B cell (primary cell): ENCODE results near the gene CERS1. TPM values are rescaled to one million over a fixed set of nuclear protein-coding genes. Genes with fewer than 3 reads are reported as not detected.
A peak's percentile ranks its signal among the peaks of the same experiment; 100 is the strongest.

Source experiments
- ATAC-seq: fragments of 200-7000 bp; cut with Tn5 transposase; one replicate; pipeline ENCODE4 v1.10.0; 2021; ENCODE audit warnings: low read depth, mild to moderate bottlenecking, moderate number of reproducible peaks, moderate library complexity
- CTCF ChIA-PET: fragments of 350-600 bp; sonication (Branson Sonifier 250); formaldehyde crosslinking; loops from one replicate; lab custom pipeline; 2021; ENCODE audit warnings: antibody characterized with exemption, inconsistent platforms; lab: Charles Lee
- POLR2A ChIA-PET: fragments of 350-600 bp; sonication (Branson Sonifier 250); formaldehyde crosslinking; loops from one replicate; lab custom pipeline; 2021; ENCODE audit warnings: antibody characterized with exemption; lab: Charles Lee
- DNase-seq: peaks from one replicate; pipeline ENCODE4 v3.0.0; 2013
- H2AFZ ChIP-seq: 2 replicates; pipeline ENCODE4 v1.6.1; 2012; ENCODE audit warnings: mild to moderate bottlenecking, low read depth, low read length; ENCODE audit not compliant: insufficient read depth, poor library complexity, severe bottlenecking
- H3K27ac ChIP-seq, 2 donors: 1 replicate in 1 of 2; 2 replicates in 1 of 2; pipeline ENCODE4 v1.5.1; 2012 to 2013; ENCODE audit warnings: low read length in 2 of 2, mild to moderate bottlenecking in 2 of 2, moderate library complexity in 1 of 2
- H3K27me3 ChIP-seq, 4 experiments: fragments of 200-600 bp in 1 of 4; sonication (generic) in 1 of 4; replicated peaks in 1 of 4; 1 replicate in 2 of 4; 2 replicates in 2 of 4; pipeline versions ENCODE4 v1.6.1 to v1.7.0; 2013 to 2016; ENCODE audit warnings: low read length in 3 of 4, mild to moderate bottlenecking in 2 of 4, mixed read lengths in 1 of 4, moderate library complexity in 1 of 4; ENCODE audit not compliant: insufficient read depth in 4 of 4, control insufficient read depth in 3 of 4; ENCODE audit errors: control extremely low read depth in 1 of 4
- H3K36me3 ChIP-seq, 2 experiments: replicated peaks in 1 of 2; 1 replicate in 1 of 2; 2 replicates in 1 of 2; pipeline versions ENCODE4 v1.6.1 to v1.7.1; 2013; ENCODE audit warnings: low read length in 1 of 2; ENCODE audit not compliant: insufficient read depth in 2 of 2, control insufficient read depth in 1 of 2; ENCODE audit errors: control extremely low read depth in 1 of 2, extremely low read depth in 1 of 2
- H3K4me1 ChIP-seq, 2 donors: fragments of 200-600 bp in 1 of 2; sonication (generic) in 1 of 2; 1 replicate in 1 of 2; 2 replicates in 1 of 2; pipeline versions ENCODE4 v1.5.1 to v1.6.1; 2013 to 2017; ENCODE audit warnings: low read length in 2 of 2; ENCODE audit not compliant: control insufficient read depth in 2 of 2, insufficient read depth in 2 of 2
- H3K4me2 ChIP-seq: replicated peaks from 2 replicates; pipeline ENCODE3; 2012; ENCODE audit warnings: mild to moderate bottlenecking, low read depth, low read length; ENCODE audit not compliant: poor library complexity, severe bottlenecking
- H3K4me3 ChIP-seq, 5 experiments: fragments of 200-600 bp in 1 of 5; sonication (generic) in 1 of 5; 1 replicate in 3 of 5; 2 replicates in 2 of 5; pipeline versions ENCODE4 v1.5.1 to v1.7.0; 2011 to 2016; ENCODE audit warnings: low read length in 4 of 5, mild to moderate bottlenecking in 4 of 5, low read depth in 2 of 5, control low read depth in 1 of 5, moderate library complexity in 1 of 5; ENCODE audit not compliant: insufficient read depth in 1 of 5; ENCODE audit errors: control extremely low read depth in 1 of 5, extremely low read depth in 1 of 5
- H3K79me2 ChIP-seq: fragments of 200-600 bp; sonication (generic); one replicate; pipeline ENCODE4 v1.6.0; 2016; ENCODE audit warnings: low read length; ENCODE audit not compliant: control insufficient read depth, insufficient read depth
- H3K9ac ChIP-seq: fragments of 200-600 bp; sonication (generic); 2 replicates; pipeline ENCODE4 v1.6.1; 2017; ENCODE audit warnings: mild to moderate bottlenecking, low read length, moderate library complexity
- H3K9me3 ChIP-seq, 3 donors: one replicate each; pipeline versions ENCODE4 v1.6.1 to v1.7.1; 2013; ENCODE audit warnings: low read length in 2 of 3; ENCODE audit not compliant: control insufficient read depth in 2 of 3, insufficient read depth in 1 of 3; ENCODE audit errors: control extremely low read depth in 1 of 3
- H4K20me1 ChIP-seq: 2 replicates; pipeline ENCODE4 v1.6.0; 2012; ENCODE audit warnings: mild to moderate bottlenecking, low read length; ENCODE audit not compliant: insufficient read depth, control insufficient read depth, poor library complexity, severe bottlenecking
- H3K27ac Mint-ChIP-seq: one replicate; pipeline ENCODE4 v1.8.0; 2021; ENCODE audit warnings: mixed read lengths
- H3K27me3 Mint-ChIP-seq: one replicate; pipeline ENCODE4 v1.8.0; 2021; ENCODE audit warnings: mixed read lengths
- H3K4me1 Mint-ChIP-seq: one replicate; pipeline ENCODE4 v1.8.0; 2021; ENCODE audit warnings: mixed read lengths
- H3K4me3 Mint-ChIP-seq: one replicate; pipeline ENCODE4 v1.8.0; 2021; ENCODE audit warnings: mixed read lengths
- H3K9me3 Mint-ChIP-seq: one replicate; pipeline ENCODE4 v1.8.0; 2022; ENCODE audit warnings: mixed read lengths; ENCODE audit not compliant: insufficient read depth
- CTCF ChIP-seq: fragments of 200-600 bp; IDR thresholded peaks from one replicate; pipeline ENCODE4 v1.8.0; 2022; ENCODE audit warnings: antibody characterized with exemption, mild to moderate bottlenecking
- EZH2 ChIP-seq: IDR thresholded peaks from 2 replicates; pipeline ENCODE4 v1.6.1; 2012; ENCODE audit warnings: borderline replicate concordance, low read depth, mild to moderate bottlenecking, moderate library complexity, low read length; ENCODE audit not compliant: insufficient read depth, poor library complexity, severe bottlenecking
- WGBS: methylation state at CpG from one replicate; pipeline ENCODE4 v1.1.5; 2013; ENCODE audit warnings: missing lambda C conversion rate; ENCODE audit not compliant: insufficient coverage; 5-methylcytosine and 5-hydroxymethylcytosine counted together
- intact Hi-C: fragments of 100-400 bp; cut with micrococcal nuclease; formaldehyde crosslinking; loops from one replicate; pipeline ENCODE4 v1.10.0; 2022
- polyA plus RNA-seq: library from polyadenylated mRNA; depleted of rRNA; stranded (reverse); fragments of >200 nt; gene quantifications from 2 replicates; pipeline ENCODE4 v1.2.3, GENCODE V29; 2012
- total RNA-seq, 2 donors: library from RNA; stranded (reverse); fragments of 120-200 nt in 1 of 2; gene quantifications; 1 replicate in 1 of 2; 2 replicates in 1 of 2; pipeline versions ENCODE4 v1.2.3 to v1.2.4, GENCODE V29; 2013 to 2022

Gene CERS1
- total and polyA plus RNA-seq, 2 donors (not counting 1 experiment from before 2014, with no cell fraction given), result not detected

GRCh38 chr19:18847549-18848463, 48.2 kb downstream of the CERS1 start:
- no peaks in the 10 kb centered on the region for H3K27me3 Mint-ChIP-seq
- CTCF ChIA-PET, result interaction anchor here (0.8 to 6.3 kb wide), 31 partner anchors 8 to 408 kb away, joined by 3 to 47 read pairs (median 5); partner anchors contain the start of genes COPE, DDX49, ELL and KXD1
- H3K27ac ChIP-seq, result no peak overlapping the region
- H2AFZ ChIP-seq, result no peak overlapping the region
- peak overlapping the region; percentile 38 for H3K4me2 ChIP-seq
- H3K9ac ChIP-seq, result no peak overlapping the region
- intact Hi-C loops, result loop anchor here (1.0 to 5.0 kb wide), 5 partner anchors 14 to 397 kb away; partner anchors contain the start of gene ELL
- no peaks in the 10 kb centered on the region for H3K9me3 Mint-ChIP-seq
- H3K79me2 ChIP-seq, result peaks cover 89% of the 10 kb centered on the region
- H4K20me1 ChIP-seq, result peaks cover 92% of the 10 kb centered on the region
- H3K27ac Mint-ChIP-seq, result no peak overlapping the region
- H3K9me3 ChIP-seq, result no peaks in the 10 kb centered on the region
- no peak overlapping the region for H3K4me3 ChIP-seq
- H3K4me3 Mint-ChIP-seq, result peak overlapping the region; percentile 82
- ATAC-seq (no peak), DNase-seq (no peak)
- peaks cover 0 to 53% of the 10 kb centered on the region in 2 experiments for H3K36me3 ChIP-seq
- peaks cover 32 to 51% of the 10 kb centered on the region in 2 donors for H3K4me1 ChIP-seq
- peaks cover 65% of the 10 kb centered on the region for H3K4me1 Mint-ChIP-seq
- H3K27me3 ChIP-seq, result no peaks in the 10 kb centered on the region
- POLR2A ChIA-PET, result interaction anchor here (0.6 to 1.1 kb wide), 3 partner anchors 10 to 254 kb away, joined by 3 to 4 read pairs (median 3); no protein-coding TSS in a partner anchor
- 97% methylated on average over 23 of the region's 24 CpGs for WGBS
- TF ChIP-seq CTCF, result peak; percentile 54
- TF ChIP-seq EZH2, result no peak
